ENCODE results near the gene TEFM.
"Not testable (repeated sequence)": the region's sequence is repeated elsewhere in the genome, so short reads cannot be mapped to it uniquely, and the experiment has no call there.

The TEFM gene

GRCh38 chr17:30921544-30922196, 15.6 kb upstream of the TEFM start, which contains the start of gene ADAP2:
Gene ADAP2, plus strand, starts transcription at chr17:30921945. Its CDS starts 70 bp downstream, at chr17:30922015.
- DNase-seq: peak in 21 of 51 donors; percentile 2 to 41 (median 9)

GRCh38 chr17:30920683-30921543, 14.9 kb upstream of the TEFM start:
- DNase-seq: no peak

- no peak for DNase-seq
Observed at GRCh38 chr17:30920282-30920681, 14.2 kb upstream of the TEFM start.

DNA sequence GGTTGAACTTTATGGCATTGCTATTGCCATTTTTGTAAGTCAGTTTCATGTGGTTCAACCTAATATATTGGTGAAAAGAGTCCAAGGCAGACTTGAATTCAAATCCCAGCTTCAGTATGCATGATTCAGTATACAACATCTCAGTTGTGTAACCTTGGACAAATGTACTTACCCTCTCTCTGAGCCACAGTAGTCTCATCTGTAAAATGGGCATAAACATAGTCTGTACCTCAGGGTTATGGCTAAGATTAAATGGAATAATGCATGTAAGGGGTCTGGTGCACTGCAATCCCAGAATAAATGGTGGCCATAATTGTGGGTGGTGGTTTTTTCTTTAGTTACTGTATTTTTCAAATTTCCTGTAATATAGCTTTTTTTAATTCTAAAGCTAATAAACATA, 11.0 kb upstream of the TEFM start:
- DNase-seq: no peak

GRCh38 chr17:30915833-30916611, 10.0 kb upstream of the TEFM start:
- DNase-seq: no peak

DNA sequence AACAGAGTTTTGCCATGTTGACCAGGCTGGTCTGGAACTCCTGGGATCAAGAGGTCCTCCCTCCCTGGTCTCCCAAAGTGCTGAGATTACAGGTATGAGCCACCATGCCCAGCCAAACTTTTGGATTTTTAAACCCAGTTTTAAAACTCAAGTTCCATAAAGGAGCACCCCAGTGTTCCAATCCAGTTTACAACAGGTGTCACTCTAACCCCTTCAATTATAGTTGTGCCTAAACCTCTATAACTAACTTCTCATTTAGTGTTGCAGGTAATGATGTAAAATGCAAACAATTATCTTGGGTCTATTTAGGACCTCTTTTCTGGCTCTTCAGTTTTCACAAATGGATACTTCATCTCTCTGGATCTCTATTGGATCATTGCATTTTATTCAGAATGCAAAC, 7.9 kb upstream of the TEFM start:
- DNase-seq: no peak

DNA sequence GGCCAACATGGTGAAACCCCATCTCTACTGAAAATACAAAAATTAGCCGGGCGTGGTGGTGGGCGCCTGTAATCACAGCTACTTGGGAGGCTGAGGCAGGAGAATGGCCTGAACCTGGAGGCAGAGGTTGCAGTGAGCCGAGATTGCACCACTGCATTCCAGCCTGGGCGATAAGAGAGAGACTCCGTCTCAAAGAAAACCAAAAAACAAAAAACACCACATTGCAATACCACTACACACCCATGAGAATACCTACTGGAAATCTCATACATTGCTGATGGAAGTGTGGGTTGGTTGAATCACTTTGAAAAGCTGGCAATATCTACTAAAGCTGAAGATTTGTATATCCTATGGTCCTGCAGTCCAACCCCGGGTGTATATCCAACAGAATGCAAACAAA, 4.1 kb upstream of the TEFM start:
- DNase-seq: not testable (repeated sequence)

DNA sequence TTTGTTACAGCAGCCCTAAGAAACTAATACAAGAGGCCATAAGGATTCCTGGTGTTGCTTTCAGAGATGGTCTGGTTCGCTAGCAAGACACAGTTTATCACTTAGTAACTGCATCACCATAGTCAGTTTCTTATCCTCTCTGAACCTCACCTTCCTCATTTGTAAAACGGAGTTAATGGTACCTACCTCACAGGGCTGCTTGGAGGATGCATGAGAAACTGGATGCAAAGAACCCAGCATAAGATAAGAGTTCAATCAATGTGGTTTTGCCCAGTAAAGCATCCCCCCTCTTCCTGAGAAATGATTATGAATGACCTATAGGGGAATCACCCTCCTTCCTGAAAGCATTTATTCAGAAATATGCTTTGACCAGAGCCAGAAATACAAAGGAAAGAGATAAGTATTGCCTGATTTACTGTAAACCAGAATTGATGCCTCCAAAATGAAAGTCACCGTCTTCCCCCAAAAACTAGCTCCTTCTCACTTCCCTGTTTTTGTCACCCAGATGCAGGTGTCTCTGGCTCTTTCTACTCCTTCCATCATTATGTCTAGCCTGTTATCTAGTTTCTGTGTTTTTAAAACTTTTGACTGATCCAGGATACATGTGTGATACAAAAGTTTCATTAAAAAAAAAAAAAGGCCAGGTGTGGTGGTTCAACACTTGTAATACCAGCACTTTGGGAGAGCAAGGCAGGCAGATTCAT, 2.8 kb upstream of the TEFM start:
- no peak for DNase-seq

DNA sequence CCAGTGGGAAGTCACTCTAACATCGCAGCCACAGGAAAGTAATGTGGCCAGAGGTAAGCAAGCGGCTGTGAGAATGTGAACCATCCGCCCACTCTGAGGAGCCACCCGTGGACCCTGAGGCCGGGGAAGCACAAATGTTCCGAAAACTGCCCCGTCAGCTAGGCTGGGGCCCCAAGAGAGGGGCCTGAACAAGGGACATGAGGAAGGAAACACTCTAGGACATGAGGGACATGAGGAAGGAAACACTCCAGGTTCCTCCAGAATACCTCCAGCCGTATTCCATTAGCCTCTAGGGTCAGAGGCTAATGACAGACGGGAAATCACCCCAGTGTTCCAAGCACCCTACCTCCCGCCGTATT, 317 bp downstream of the TEFM start:
- DNase-seq: peak in 3 of 51 donors; percentile 20 to 50 (median 31)

DNA sequence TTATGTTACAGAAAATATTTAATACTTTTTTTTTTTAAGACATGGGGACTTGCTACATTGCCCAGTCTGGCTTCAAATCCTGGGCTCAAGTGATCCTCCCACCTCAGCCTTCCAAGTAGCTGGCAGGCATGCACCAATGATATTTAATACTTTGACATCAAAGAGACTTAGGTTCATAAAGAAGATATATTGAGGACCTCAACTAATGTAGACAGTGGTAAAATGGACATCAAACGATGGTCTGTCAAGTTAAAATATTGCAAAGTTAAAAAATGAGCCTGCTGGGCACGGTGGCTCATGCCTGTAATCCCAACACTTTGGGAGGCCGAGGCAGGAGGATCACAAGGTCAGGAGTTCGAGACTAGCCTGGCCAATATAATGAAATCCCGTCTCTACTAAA, 8.7 kb downstream of the TEFM start:
- no peak for DNase-seq

DNA sequence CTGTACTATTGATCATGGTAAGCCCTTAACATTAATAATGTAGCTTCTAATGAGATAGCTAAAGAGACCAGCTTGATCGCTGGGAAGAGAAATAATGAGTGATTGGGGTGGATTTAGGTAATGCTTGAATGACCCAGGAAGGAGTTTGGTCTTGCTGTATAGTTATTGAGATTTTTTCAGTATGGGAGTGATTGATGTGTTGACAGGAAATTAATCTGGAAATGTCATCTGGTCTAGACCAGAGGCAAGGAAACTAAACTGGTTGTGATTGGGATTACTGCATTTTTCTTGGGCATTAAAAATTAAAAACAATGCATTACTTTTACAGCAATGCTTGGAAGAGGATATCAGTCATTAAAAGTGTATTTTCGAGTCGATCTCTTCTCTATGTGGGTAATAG, 11.8 kb downstream of the TEFM start:
- no peak for DNase-seq

DNA sequence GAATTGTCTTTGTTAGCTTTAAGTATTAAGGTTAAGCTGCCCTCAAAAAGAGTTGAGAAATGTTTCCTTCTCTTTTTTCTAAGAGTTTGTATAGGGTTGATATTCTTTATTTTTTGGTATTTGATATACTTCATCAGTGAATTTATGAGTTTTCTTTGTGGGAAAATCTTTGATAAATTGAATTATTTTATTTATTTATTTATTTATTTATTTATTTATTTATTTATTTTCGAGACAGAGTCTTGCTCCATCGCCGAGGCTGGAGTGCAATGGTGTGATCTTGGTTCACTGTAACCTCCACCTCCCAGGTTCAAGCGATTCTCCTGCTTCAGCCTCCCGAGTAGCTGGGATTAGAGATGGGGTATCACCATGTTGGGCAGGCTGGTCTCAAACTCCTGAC, 19.9 kb downstream of the TEFM start:
- no peak for DNase-seq

DNA sequence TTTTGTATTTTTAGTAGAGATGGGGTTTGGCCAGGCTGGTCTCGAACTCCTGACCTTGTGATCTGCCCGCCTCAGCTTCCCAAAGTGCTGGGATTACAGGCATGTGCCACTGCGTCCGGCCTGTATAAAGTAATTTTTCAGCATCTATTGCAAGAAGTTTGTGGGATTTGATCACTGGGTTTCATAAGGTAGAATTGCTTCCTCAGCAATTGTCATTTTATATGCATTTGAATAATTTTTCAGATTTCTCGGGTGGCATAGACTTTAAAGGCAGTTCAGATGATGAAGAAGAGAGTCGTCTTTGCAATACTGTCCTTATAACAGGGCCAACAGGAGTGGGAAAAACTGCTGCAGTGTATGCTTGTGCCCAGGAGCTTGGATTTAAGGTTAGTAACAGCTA, 37.0 kb downstream of the TEFM start:
- no peak for DNase-seq

GRCh38 chr17:30864636-30865035, 41.4 kb downstream of the TEFM start:
- DNase-seq: no peak

DNA sequence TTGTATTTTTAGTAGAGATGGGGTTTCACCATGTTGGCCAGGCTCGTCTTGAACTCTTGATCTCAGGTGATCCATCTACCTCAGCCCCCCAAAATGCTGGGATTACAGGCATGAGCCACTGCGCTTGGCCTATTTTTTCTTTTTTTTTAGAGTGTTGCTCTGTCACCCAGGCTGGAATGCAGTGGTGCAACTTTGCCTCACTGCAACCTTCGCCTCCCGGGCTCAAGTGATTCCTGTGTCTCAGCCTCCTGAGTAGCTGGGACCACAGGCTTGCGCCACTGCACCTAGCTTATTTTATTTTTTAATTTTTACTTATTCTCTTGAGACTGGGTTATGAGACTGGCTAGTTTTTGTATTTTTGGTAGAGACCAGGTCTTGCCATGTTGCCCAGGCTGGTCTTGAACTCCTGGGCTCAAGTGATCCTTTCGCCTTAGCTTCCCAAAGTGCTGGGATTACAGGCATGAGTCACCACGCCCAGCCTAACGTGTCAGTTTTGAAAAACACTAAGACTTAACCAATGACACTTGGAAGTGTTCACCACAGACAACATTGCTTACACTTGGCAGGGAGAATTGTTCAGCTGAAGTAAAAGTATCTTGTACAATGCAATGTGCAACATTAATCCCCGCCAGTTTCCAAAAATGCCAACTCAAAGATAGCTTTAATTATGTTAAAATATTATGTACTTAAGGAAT, 47.3 kb downstream of the TEFM start:
- DNase-seq: no peak

DNA sequence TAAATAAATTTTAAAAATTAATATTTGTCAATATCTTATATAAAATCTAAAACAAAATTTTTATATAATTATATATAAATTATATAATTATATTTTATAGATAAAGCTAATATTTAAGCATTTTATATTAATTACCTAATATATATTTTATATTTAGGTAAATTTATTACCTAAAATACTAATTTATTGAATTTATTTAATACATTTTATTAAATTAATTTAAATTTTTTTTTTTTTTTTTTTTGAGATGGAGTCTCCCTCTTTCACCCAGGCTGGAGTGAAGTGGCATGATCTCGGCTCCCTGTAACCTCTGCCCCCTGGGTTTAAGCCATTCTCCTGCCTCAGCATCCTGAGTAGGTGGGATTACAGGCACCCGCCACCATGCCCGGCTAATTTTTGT, 51.9 kb downstream of the TEFM start:
- DNase-seq: no peak
